Measurements from ENCODE around the gene MYT1. TPM values are rescaled to one million over a fixed set of nuclear protein-coding genes. Genes with fewer than 3 reads are reported as not detected.

The MYT1 gene
- polyA plus RNA-seq, 1 donor from 2014 or later = 35.8 TPM

DNA sequence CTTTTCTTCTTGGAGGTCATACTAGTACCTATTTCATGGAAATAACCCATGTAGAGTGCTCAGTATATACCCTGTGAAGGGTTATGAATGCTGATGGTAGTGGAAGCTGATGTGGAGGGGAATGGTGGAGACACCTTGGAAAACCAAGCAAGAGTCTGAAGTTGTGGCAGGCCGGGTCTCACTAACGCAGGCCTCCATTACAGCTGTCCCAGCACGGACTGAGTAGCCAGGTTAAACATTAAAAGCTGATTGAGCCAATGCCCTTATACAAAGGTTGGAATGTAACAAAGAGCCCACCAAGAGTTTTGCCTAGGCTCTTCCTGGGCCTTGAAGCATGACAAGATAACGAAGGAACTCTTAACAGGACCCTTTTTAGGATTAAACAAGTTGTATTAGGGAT, 89.2 kb downstream of the MYT1 start:
- H4K20me1 ChIP-seq (ENCODE audit: insufficient read depth) = no peaks in the 10 kb centered on the region

DNA sequence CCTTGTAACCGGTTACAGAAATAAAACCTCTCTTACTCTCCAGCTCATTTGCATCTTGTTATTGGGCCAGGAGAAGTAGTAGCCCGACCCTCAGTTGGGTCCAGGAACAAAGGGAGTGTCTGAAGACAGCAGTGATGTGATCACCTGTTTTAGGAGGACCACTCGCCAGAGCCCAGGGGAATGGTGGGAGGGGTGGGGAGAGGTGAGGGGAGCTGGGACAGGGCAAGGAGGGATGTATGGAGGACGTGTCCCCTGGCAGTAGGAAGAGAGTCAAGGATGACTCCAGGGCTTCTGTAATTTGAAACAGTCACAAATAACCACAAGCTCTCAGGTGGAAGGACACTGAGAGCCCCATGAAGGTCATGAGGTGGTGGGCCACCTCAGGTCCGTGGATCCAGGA, 89.9 kb downstream of the MYT1 start:
- peaks cover 34% of the 10 kb centered on the region for H3K79me2 ChIP-seq (replicated peaks; ENCODE audit: insufficient read depth, low read length)
- no peak overlapping the region for H2AFZ ChIP-seq (ENCODE audit: low read depth, low read length)
- no peaks in the 10 kb centered on the region for H3K9me3 ChIP-seq (ENCODE audit: low read length)

More for the DNA sequence above, 89.2 kb downstream of the MYT1 start:
- TF ChIP-seq, protein P1, sequence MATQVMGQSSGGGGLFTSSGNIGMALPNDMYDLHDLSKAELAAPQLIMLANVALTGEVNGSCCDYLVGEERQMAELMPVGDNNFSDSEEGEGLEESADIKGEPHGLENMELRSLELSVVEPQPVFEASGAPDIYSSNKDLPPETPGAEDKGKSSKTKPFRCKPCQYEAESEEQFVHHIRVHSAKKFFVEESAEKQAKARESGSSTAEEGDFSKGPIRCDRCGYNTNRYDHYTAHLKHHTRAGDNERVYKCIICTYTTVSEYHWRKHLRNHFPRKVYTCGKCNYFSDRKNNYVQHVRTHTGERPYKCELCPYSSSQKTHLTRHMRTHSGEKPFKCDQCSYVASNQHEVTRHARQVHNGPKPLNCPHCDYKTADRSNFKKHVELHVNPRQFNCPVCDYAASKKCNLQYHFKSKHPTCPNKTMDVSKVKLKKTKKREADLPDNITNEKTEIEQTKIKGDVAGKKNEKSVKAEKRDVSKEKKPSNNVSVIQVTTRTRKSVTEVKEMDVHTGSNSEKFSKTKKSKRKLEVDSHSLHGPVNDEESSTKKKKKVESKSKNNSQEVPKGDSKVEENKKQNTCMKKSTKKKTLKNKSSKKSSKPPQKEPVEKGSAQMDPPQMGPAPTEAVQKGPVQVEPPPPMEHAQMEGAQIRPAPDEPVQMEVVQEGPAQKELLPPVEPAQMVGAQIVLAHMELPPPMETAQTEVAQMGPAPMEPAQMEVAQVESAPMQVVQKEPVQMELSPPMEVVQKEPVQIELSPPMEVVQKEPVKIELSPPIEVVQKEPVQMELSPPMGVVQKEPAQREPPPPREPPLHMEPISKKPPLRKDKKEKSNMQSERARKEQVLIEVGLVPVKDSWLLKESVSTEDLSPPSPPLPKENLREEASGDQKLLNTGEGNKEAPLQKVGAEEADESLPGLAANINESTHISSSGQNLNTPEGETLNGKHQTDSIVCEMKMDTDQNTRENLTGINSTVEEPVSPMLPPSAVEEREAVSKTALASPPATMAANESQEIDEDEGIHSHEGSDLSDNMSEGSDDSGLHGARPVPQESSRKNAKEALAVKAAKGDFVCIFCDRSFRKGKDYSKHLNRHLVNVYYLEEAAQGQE (IDR thresholded peaks at IDR 0.05; ENCODE audit: borderline replicate concordance) = no peak
- TF ChIP-seq POLR2AphosphoS5 (IDR thresholded peaks at IDR 0.05) (no peak), EZH2 (IDR thresholded peaks at IDR 0.05; ENCODE audit: borderline replicate concordance, insufficient read depth, low read length, poor library complexity, severe bottlenecking) (no peak), RAD21 (conservative IDR thresholded peaks at IDR 0.05) (no peak), SMC3 (conservative IDR thresholded peaks at IDR 0.05; ENCODE audit: poor library complexity) (no peak), EP300 (conservative IDR thresholded peaks at IDR 0.05; ENCODE audit: poor library complexity, severe bottlenecking) (no peak), TAF1 (IDR thresholded peaks at IDR 0.05; ENCODE audit: low read depth) (no peak), MXI1 (conservative IDR thresholded peaks at IDR 0.05; ENCODE audit: poor library complexity, severe bottlenecking) (no peak)
- TF ChIP-seq, protein P2, sequence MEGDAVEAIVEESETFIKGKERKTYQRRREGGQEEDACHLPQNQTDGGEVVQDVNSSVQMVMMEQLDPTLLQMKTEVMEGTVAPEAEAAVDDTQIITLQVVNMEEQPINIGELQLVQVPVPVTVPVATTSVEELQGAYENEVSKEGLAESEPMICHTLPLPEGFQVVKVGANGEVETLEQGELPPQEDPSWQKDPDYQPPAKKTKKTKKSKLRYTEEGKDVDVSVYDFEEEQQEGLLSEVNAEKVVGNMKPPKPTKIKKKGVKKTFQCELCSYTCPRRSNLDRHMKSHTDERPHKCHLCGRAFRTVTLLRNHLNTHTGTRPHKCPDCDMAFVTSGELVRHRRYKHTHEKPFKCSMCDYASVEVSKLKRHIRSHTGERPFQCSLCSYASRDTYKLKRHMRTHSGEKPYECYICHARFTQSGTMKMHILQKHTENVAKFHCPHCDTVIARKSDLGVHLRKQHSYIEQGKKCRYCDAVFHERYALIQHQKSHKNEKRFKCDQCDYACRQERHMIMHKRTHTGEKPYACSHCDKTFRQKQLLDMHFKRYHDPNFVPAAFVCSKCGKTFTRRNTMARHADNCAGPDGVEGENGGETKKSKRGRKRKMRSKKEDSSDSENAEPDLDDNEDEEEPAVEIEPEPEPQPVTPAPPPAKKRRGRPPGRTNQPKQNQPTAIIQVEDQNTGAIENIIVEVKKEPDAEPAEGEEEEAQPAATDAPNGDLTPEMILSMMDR (IDR thresholded peaks at IDR 0.05; ENCODE audit: poor library complexity, severe bottlenecking) = no peak
- Histone ChIP-seq H3K27me3 (ENCODE audit: insufficient read depth, low read depth, low read length) (no peaks in the 10 kb centered on the region), H3K27ac (ENCODE audit: low read length) (no peak overlapping the region), H3K4me2 (ENCODE audit: low read length) (no peak overlapping the region), H3K79me2 (replicated peaks; ENCODE audit: insufficient read depth, low read length) (peaks cover 27% of the 10 kb centered on the region), H3F3A (ENCODE audit: insufficient read depth, low read length, poor library complexity, severe bottlenecking) (no peaks in the 10 kb centered on the region), H3K9ac (ENCODE audit: low read length) (no peak overlapping the region), H3K9me2 (ENCODE audit: insufficient read depth, low read length) (no peaks in the 10 kb centered on the region), H3K36me3 (ENCODE audit: insufficient read depth, low read length) (peaks cover 4% of the 10 kb centered on the region), H3K4me3 (ENCODE audit: low read length) (no peak overlapping the region), H2AFZ (ENCODE audit: low read depth, low read length) (no peak overlapping the region), H3K9me3 (ENCODE audit: low read length) (no peaks in the 10 kb centered on the region)

More for the DNA sequence above, 89.9 kb downstream of the MYT1 start:
- H3K36me3 ChIP-seq (ENCODE audit: insufficient read depth, low read length) = peaks cover 4% of the 10 kb centered on the region
- no peak overlapping the region for H3K27ac ChIP-seq (ENCODE audit: low read length)
- H3K4me2 ChIP-seq (ENCODE audit: low read length) = no peak overlapping the region
- no peaks in the 10 kb centered on the region for H3K9me2 ChIP-seq (ENCODE audit: insufficient read depth, low read length)
- TF ChIP-seq MXI1 (conservative IDR thresholded peaks at IDR 0.05; ENCODE audit: poor library complexity, severe bottlenecking) = no peak
- TF ChIP-seq TAF1 (IDR thresholded peaks at IDR 0.05; ENCODE audit: low read depth) = no peak
- no peak for TF ChIP-seq EZH2 (IDR thresholded peaks at IDR 0.05; ENCODE audit: borderline replicate concordance, insufficient read depth, low read length, poor library complexity, severe bottlenecking)
- TF ChIP-seq POLR2AphosphoS5 (IDR thresholded peaks at IDR 0.05) = no peak
- TF ChIP-seq, protein P2 (IDR thresholded peaks at IDR 0.05; ENCODE audit: poor library complexity, severe bottlenecking) = no peak
- no peak for TF ChIP-seq EP300 (conservative IDR thresholded peaks at IDR 0.05; ENCODE audit: poor library complexity, severe bottlenecking)
- TF ChIP-seq SMC3 (conservative IDR thresholded peaks at IDR 0.05; ENCODE audit: poor library complexity) = no peak
- TF ChIP-seq RAD21 (conservative IDR thresholded peaks at IDR 0.05) = no peak
- TF ChIP-seq, protein P1 (IDR thresholded peaks at IDR 0.05; ENCODE audit: borderline replicate concordance) = no peak
- no peaks in the 10 kb centered on the region for H3F3A ChIP-seq (ENCODE audit: insufficient read depth, low read length, poor library complexity, severe bottlenecking)
- no peaks in the 10 kb centered on the region for H3K27me3 ChIP-seq (ENCODE audit: insufficient read depth, low read depth, low read length)
- H3K4me3 ChIP-seq (ENCODE audit: low read length) = no peak overlapping the region
- no peak overlapping the region for H3K9ac ChIP-seq (ENCODE audit: low read length)
- H4K20me1 ChIP-seq (ENCODE audit: insufficient read depth) = no peaks in the 10 kb centered on the region

All from neural cell (in vitro differentiated cells).